Large intestine (tissue), 3 donors: ENCODE measurements around the gene F12. TPM values are rescaled to one million over a fixed set of nuclear protein-coding genes. Genes with fewer than 3 reads are reported as not detected.
"Not testable (repeated sequence)": the region's sequence is repeated elsewhere in the genome, so short reads cannot be mapped to it uniquely, and the experiment has no call there.

Experiments
- DNase-seq, 2 donors: peaks; one replicate each; pipeline versions ENCODE4 v3.0.0 to v3.0.0-alpha.2; 2013
- H3K27ac ChIP-seq: one replicate; pipeline ENCODE4 v1.5.1; 2013; ENCODE audit warnings: low read length
- H3K27me3 ChIP-seq: 2 replicates; pipeline ENCODE4 v1.6.1; 2013; ENCODE audit warnings: low read length; ENCODE audit not compliant: control insufficient read depth, insufficient read depth
- H3K36me3 ChIP-seq: 2 replicates; pipeline ENCODE4 v1.6.1; 2013; ENCODE audit warnings: low read length; ENCODE audit not compliant: control insufficient read depth, insufficient read depth
- H3K4me1 ChIP-seq: one replicate; pipeline ENCODE4 v1.6.1; 2013; ENCODE audit warnings: low read length; ENCODE audit not compliant: control insufficient read depth, insufficient read depth
- H3K4me3 ChIP-seq: one replicate; pipeline ENCODE4 v1.5.1; 2013; ENCODE audit warnings: low read length
- H3K9me3 ChIP-seq: one replicate; pipeline ENCODE4 v1.6.1; 2013; ENCODE audit warnings: mild to moderate bottlenecking, low read depth, low read length, moderate library complexity; ENCODE audit not compliant: control insufficient read depth
- WGBS: methylation state at CpG from one replicate; pipeline ENCODE4 v1.1.5; 2013; ENCODE audit warnings: low lambda C conversion rate; ENCODE audit not compliant: insufficient coverage; 5-methylcytosine and 5-hydroxymethylcytosine counted together
- polyA plus RNA-seq: library from polyadenylated mRNA; unstranded; fragments of 120-200 nt; gene quantifications from one replicate; pipeline ENCODE4 v1.2.1, GENCODE V29; 2013

The F12 gene
- polyA plus RNA-seq, 1 donor = 1.0 TPM

DNA sequence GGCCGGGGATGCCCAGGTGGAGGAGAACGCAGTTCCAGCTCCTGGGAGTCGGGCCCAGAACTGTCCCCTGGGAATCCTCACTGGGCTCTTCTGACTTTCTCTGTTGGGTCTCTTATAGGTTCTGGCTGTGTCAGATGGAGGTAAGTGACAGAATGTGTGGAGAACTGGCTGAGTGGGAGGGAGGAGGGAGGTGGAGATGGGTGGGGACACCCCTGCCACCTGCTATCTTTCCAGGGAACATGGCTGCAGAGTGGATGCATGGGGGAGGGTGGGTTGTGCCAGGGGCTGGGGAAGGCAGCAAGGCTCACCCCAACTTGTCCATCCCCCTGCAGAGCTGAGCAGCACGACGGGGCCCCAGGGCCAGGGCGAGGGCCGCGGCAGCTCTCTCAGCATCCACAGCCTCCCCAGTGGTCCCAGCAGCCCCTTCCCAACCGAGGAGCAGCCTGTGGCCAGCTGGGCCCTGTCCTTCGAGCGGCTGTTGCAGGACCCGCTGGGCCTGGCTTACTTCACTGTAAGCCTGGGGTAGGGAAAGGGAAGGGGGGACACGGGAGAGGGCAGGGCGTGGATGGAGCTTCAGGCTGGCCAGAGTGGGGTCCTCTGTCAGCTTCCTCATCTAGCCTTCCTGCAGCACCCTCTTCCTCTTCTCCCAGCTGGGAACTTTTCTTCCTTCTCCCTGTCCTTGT lies 43.4 kb downstream of the F12 start:
- H3K4me1 ChIP-seq = peaks cover 31% of the 10 kb centered on the region
- no CpG with 5 or more reads among the region's 14 CpGs for WGBS
- DNase-seq = no peak
- H3K9me3 ChIP-seq = peaks cover 4% of the 10 kb centered on the region
- no peaks in the 10 kb centered on the region for H3K36me3 ChIP-seq
- no peaks in the 10 kb centered on the region for H3K27me3 ChIP-seq
- H3K27ac ChIP-seq = peak overlapping the region; percentile 69
- no peak overlapping the region for H3K4me3 ChIP-seq

DNA sequence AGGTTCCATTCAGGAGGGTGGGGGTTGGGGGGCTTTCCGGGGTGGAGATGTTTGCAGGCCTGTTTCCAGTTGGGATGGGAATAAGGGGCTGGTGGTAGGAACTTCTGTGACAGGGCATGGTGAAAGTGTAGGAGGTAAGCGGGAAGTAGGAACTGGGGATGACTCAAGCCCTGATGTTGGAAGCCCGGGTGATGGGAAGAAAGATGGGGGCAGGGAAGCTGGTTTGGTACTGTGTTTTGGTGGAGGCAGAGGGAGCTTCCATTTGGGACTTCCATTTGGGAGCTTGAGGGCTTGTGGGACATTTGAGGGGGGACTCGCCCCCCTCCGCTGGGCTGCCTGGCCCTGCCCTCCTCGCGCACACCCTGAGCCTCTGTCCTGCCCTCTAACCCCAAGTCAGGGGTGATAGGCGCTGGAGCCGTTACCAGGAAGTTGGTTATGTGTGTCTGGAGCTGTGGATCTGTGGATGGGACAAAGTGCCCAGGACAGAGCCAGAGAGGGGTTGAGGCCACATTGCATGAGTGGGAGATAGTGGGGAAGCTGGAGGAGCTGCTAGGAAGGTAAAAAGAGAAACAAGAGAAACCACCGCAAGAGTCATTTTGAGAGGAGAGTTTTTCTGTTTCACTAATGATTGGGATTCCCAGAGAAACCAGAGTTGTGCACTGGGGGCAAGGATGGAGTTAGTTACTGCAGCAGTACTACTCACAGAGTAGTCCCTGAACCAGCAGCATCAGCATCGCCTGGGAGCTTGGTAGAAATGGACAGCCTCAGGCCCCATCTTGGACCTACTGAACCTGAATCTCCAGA lies 45.0 kb downstream of the F12 start:
- Histone ChIP-seq H3K4me1 (peaks cover 27% of the 10 kb centered on the region), H3K27ac (no peak overlapping the region), H3K4me3 (no peak overlapping the region), H3K36me3 (no peaks in the 10 kb centered on the region), H3K9me3 (peaks cover 4% of the 10 kb centered on the region), H3K27me3 (no peaks in the 10 kb centered on the region)
- WGBS = 69% methylated on average over 2 of the region's 11 CpGs
- no peak for DNase-seq

DNA sequence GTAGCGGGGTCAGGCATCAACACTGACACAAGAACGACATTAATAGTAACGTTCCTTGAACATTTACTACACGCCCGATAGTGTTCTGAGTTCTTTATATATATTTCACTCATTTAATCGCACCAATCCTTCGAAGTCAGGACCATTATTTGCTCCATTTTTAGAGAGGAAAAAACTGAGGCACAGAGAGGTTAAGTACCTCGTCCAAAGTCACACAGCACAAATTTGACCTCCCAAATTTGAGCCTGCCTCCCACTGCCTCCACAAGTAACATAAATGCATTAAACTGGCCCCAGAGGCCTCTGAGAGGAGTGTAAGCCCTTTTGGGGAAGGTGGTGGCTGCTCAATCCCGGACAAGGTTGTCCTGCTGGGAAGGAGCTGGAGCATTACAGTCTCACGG lies 45.8 kb downstream of the F12 start:
- WGBS = no CpG with 5 or more reads among the region's 10 CpGs

DNA sequence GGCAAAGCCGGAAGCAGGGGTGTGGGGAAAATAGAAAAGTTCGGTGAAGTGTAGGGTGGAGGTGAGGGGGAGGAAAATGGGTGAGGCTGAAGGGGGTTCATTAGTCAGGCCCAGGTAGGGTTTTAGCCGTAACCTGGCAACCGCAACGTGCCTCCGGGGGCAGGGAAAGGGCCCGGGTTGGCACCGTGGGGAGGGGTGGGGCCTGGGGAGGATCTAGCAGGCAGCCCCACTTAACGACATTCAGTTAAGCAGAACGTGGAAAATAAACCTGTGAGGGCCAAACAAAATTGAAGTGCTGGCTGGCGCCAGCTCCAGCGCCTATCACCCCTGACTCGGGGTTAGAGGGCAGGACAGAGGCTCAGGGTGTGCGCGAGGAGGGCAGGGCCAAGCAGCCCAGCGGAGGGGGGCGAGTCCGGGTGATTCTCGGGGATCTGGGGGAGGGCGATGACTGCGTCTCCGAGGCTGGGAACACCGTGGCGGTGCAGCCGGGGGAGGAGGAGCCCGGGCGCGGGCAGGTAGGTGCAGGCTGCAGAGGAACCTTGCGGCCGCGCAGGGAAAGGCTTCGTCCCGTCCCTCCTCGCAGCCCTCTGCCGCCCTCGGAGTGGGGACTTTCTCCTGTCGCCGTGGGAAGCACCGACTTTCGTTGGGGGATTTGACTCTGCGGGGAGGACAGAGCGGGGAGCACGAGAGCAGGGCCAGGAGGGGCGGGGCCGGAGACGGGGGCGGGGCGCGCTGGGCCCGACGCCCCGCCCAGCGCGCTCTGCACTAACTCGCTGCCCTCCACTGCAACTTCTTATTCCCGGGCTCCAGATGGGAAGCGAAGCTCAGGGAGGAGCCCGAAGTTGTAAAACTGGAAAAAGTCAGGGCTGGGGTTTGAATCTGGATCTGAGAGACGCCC lies 46.5 kb downstream of the F12 start:
- peak in 1 of 2 donors; percentile 79 for DNase-seq
- H3K27ac ChIP-seq = peak overlapping the region; percentile 13
- H3K4me3 ChIP-seq = peak overlapping the region; percentile 49
- peaks cover 4% of the 10 kb centered on the region for H3K9me3 ChIP-seq
- H3K4me1 ChIP-seq = peaks cover 22% of the 10 kb centered on the region
- 47% methylated on average over 2 of the region's 59 CpGs for WGBS
- H3K27me3 ChIP-seq = peaks cover 6% of the 10 kb centered on the region
- no peaks in the 10 kb centered on the region for H3K36me3 ChIP-seq

More for the DNA sequence above, 45.8 kb downstream of the F12 start:
- no peak for DNase-seq
- peaks cover 27% of the 10 kb centered on the region for H3K4me1 ChIP-seq
- no peaks in the 10 kb centered on the region for H3K27me3 ChIP-seq
- no peak overlapping the region for H3K27ac ChIP-seq
- H3K4me3 ChIP-seq = no peak overlapping the region
- peaks cover 4% of the 10 kb centered on the region for H3K9me3 ChIP-seq
- no peaks in the 10 kb centered on the region for H3K36me3 ChIP-seq

DNA sequence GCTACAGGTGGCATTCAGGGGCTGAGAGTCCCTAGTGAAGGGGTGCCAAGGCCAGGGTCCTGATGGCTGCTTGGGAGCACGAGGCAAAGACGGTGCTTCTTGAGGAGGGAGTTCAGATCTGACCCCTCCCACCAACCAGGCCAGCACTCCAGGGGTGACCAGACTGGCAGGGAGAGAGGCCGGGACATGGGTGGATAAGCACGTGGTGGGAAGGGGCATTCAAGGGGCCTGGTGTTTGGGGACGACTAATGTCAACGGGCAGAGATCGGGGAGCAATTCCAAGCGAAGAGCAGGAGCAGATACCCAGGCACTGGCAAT lies 47.1 kb downstream of the F12 start:
- Histone ChIP-seq H3K4me1 (peaks cover 16% of the 10 kb centered on the region), H3K4me3 (no peak overlapping the region), H3K27ac (no peak overlapping the region), H3K27me3 (peaks cover 9% of the 10 kb centered on the region), H3K9me3 (no peaks in the 10 kb centered on the region), H3K36me3 (no peaks in the 10 kb centered on the region)
- DNase-seq = no peak
- 62% methylated on average over 4 of the region's 8 CpGs for WGBS

DNA sequence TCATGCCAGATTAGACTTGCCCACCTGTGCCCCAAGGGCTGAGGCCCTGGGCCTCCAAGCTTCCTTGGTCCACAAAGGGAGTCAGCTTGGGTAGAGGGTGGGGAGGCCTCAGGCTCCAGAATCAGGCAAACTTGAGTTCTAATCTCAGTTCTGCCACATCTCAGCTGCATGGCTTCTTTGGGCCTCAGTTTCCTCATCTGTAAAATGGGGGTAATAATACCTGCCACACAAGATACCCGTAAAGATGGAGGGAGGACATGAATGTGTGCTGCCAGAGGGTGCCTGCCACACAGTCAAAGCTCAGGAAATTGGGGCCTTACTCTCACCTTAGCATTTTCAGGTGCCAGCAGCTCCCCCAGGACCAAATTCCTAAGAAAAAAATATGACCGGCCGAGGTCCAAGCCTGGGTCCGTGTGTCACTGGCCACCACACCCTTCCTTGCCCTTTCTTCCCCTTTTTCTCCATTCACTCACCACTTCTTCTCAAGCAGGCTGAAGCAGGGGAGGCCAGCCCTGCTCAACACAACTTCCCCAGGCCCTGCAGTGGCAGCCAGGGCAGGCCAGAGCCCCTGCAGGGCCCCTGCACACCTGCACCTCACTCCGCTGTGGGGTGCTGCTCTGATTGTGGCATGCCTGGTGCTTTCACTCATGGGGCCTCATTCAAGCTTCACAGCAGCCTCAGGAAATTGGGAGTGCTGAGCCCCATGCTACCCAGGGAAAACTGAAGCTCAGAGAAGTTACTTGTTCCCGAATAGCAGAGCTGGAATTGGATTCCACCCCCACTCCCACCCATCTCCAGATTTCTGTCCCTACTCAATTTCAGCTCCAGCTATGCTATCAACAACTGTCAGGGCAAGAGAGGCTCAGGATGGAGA lies 47.7 kb downstream of the F12 start:
- peaks cover 13% of the 10 kb centered on the region for H3K4me1 ChIP-seq
- WGBS = no CpG with 5 or more reads among the region's 6 CpGs
- peaks cover 9% of the 10 kb centered on the region for H3K27me3 ChIP-seq
- H3K36me3 ChIP-seq = no peaks in the 10 kb centered on the region
- H3K4me3 ChIP-seq = no peak overlapping the region
- no peak overlapping the region for H3K27ac ChIP-seq
- H3K9me3 ChIP-seq = no peaks in the 10 kb centered on the region
- no peak for DNase-seq

DNA sequence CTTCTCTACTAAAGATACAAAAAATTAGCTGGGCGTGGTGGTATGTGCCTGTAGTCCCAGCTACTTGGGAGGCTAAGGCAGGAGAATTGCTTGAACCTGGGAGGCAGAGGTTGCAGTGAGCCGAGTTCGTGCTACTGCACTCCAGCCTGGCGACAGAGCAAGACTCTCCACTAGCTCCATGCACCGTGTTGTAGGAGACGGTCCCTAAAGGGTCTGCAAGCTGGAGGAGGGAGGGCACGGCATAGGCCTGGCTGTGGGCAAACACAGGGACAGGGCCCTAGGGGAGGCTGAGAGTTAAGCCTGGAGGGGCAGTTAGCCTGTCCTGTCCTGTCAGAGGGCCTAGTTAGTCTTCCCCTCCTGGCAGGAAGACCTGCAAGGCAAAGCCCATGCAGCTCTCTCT lies 48.6 kb downstream of the F12 start:
- not testable (repeated sequence) for DNase-seq, H3K36me3 ChIP-seq, H3K4me1 ChIP-seq, H3K27ac ChIP-seq, H3K9me3 ChIP-seq, H3K4me3 ChIP-seq
- peaks cover 11% of the 10 kb centered on the region for H3K27me3 ChIP-seq
- WGBS = no CpG with 5 or more reads among the region's 7 CpGs

DNA sequence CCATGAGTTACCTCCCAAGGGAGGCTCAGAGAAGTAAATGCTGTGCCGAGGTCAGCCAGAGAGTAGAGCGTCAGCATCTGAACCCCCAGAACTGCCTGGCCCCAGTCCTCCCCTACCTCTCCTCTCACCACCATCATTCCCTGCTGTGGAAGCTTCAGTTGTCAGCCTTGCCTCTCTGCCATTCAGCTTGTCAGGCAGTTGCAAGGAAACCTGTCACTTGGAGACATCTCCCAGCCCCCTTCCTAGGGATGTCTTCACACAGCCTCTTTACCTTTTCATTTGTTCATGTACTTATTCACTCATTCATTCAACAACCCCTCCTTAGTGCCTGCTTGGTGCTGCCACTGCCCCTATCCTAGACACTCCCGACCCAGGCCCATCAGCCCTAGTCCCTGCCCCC lies 49.5 kb downstream of the F12 start:
- Histone ChIP-seq H3K36me3 (no peaks in the 10 kb centered on the region), H3K4me3 (no peak overlapping the region), H3K27me3 (peaks cover 13% of the 10 kb centered on the region), H3K27ac (no peak overlapping the region), H3K4me1 (peaks cover 6% of the 10 kb centered on the region), H3K9me3 (no peaks in the 10 kb centered on the region)
- no CpG with 5 or more reads among the region's 3 CpGs for WGBS
- no peak for DNase-seq

DNA sequence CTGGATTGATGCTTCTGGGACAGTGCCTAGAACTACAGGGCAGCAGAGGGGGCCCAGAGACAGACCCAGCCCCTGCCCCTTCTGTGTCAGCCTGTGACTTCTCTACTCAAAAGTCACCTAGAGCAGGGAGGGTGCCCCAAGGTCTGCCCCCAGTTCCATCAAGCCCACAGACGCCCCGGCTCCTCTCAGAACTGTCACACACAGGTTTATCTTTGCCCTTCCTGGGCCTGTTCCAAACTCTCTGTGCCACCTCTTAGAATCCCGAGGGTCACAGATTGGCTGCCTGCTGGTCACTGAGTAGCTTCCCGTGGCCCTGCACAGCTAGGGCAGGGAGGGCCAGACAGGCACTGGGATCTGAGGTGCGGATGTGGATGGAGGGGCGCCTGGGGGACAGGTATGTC lies 49.9 kb downstream of the F12 start:
- DNase-seq = no peak
- Histone ChIP-seq H3K27me3 (peaks cover 14% of the 10 kb centered on the region), H3K36me3 (no peaks in the 10 kb centered on the region), H3K27ac (no peak overlapping the region), H3K9me3 (no peaks in the 10 kb centered on the region), H3K4me1 (peaks cover 6% of the 10 kb centered on the region), H3K4me3 (no peak overlapping the region)
- WGBS = no CpG with 5 or more reads among the region's 6 CpGs
